HEK293T (cell line): ENCODE results near the gene HGFAC.

Source experiments
- FOXA1 ChIP-seq: fragments of 450-650 bp; IDR thresholded peaks from 2 replicates; pipeline ENCODE4 v1.6.1; 2016; ENCODE audit warnings: mild to moderate bottlenecking
- FOXK2 ChIP-seq: fragments of 450-650 bp; IDR thresholded peaks from 2 replicates; pipeline ENCODE4 v1.6.1; 2016; ENCODE audit warnings: mild to moderate bottlenecking
- HDGF ChIP-seq: fragments of 450-650 bp; IDR thresholded peaks from 2 replicates; pipeline ENCODE4 v1.6.1; 2017; ENCODE audit warnings: antibody characterized with exemption, borderline replicate concordance
- LEF1 ChIP-seq: fragments of 450-650 bp; IDR thresholded peaks from 2 replicates; pipeline ENCODE4 v1.6.1; 2017; ENCODE audit warnings: mild to moderate bottlenecking, borderline replicate concordance
- ZNF384 ChIP-seq: fragments of 450-650 bp; IDR thresholded peaks from 2 replicates; pipeline ENCODE4 v1.6.1; 2016

DNA sequence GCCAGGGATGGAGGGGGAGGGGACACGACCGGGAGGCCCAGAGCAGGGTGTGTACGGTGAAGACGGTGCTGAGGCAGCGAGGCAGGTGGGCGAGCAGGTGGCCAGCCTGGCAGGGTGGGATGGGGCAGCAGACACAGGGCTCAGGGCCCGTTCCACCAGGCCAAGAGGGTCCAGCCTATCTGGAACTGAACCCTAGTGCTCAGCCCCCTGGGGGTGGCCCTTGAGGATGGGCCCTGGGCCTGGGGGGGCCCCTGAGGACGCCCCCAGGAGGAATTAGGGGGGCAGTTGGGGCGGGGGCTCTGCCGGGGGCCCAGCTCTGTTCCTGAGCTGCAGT, 3.0 kb upstream of the HGFAC start:
- TF ChIP-seq LEF1 (no peak), FOXA1 (no peak), FOXK2 (no peak), ZNF384 (no peak), HDGF (no peak)
